Fibroblast of the aortic adventitia (primary cell): Measurements from ENCODE around the gene KATNA1. TPM values are rescaled to one million over a fixed set of nuclear protein-coding genes. Genes with fewer than 3 reads are reported as not detected.

Experiments used
- DNase-seq: peaks from one replicate; pipeline ENCODE4 v3.0.0-alpha.2; 2010; ENCODE audit warnings: low read depth
- H3K4me3 ChIP-seq: 2 replicates; pipeline ENCODE4 v1.5.1; 2011; ENCODE audit warnings: low read depth, mild to moderate bottlenecking, control low read depth, low read length, moderate library complexity
- total RNA-seq: library from RNA; depleted of rRNA; stranded (reverse); fragments of >200 nt; gene quantifications from 2 replicates; pipeline ENCODE4 v1.2.3, GENCODE V29; 2012; ENCODE audit warnings: low replicate concordance
- TF ChIP-seq, protein P1 (sequence below): IDR thresholded peaks from 2 replicates; pipeline ENCODE4 v1.5.1; 2011; ENCODE audit warnings: mild to moderate bottlenecking, low read length, control low read depth, inconsistent platforms; ENCODE audit not compliant: insufficient read depth

Gene KATNA1
- total RNA-seq, 1 donor: 26.7 TPM

DNA sequence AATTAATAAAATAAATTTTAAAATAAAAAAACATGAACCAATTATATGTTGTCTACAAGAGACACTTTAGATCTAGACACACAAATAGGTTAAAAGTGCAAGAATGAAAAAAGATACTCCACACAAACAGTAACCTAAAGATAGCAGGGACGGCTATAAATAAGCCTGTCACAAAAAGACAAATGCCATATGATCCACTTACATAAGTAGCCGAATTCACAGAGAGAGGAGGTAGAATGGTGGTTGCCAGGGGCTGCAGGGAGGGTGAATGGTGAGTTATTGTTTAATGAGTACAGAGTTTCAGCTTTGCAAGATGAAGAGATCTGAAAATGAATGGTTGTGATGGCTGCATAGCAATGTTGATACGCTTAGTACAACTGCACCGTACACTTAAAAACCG lies 32.7 kb downstream of the KATNA1 start:
- TF ChIP-seq, protein P1, sequence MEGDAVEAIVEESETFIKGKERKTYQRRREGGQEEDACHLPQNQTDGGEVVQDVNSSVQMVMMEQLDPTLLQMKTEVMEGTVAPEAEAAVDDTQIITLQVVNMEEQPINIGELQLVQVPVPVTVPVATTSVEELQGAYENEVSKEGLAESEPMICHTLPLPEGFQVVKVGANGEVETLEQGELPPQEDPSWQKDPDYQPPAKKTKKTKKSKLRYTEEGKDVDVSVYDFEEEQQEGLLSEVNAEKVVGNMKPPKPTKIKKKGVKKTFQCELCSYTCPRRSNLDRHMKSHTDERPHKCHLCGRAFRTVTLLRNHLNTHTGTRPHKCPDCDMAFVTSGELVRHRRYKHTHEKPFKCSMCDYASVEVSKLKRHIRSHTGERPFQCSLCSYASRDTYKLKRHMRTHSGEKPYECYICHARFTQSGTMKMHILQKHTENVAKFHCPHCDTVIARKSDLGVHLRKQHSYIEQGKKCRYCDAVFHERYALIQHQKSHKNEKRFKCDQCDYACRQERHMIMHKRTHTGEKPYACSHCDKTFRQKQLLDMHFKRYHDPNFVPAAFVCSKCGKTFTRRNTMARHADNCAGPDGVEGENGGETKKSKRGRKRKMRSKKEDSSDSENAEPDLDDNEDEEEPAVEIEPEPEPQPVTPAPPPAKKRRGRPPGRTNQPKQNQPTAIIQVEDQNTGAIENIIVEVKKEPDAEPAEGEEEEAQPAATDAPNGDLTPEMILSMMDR: no peak
- DNase-seq: no peak

DNA sequence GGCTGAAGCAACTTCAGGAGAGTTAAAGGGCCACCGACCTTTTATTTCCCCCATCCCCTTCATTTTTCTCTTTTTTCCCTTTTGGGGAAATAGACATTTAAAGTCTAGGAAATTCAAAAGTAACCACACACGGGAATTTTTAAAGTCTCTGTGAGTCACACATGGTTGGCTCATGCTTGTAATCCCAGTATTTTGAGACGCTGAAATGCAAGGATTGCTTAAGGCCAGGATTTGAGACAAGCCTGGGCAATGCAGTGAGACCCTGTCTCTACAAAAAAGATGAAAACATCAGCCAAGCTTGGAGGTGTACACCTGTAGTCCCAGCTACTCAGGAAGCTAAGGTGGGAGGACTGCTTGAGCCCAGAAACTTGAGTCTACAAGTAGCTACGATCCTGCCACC lies 34.2 kb downstream of the KATNA1 start:
- TF ChIP-seq, protein P1: no peak
- peak; percentile 7 for DNase-seq
- H3K4me3 ChIP-seq: no peak overlapping the region

More for the DNA sequence above, 32.7 kb downstream of the KATNA1 start:
- no peak overlapping the region for H3K4me3 ChIP-seq

DNA sequence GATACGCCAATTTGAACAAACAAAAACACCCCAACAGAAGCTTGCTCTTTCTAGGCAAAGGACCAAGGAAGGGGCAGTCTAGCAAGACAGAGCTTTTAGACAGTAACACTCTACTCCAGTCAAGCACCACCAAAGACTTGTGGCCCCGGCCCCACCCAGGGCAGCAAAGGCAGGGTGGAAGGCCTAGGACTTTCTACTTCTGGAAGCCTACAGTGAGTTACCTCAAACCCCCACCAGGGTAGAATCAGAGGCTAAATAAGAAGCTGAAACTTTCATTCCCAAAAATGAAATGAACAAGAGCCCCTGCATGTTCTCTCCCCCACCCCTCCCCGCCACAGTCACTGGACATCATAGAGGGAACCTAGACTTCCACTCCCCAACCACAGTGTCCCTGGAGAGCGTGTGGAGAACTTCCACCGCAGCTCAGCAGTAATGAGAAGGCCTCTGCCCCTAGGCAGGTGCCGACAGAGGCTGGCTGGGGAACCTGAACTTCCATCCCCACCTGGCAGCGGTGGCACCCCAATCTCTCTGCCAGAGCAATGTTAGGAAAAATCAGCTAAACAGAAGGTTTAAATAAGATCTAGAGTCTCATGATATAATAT lies 40.0 kb downstream of the KATNA1 start:
- H3K4me3 ChIP-seq: no peak overlapping the region
- TF ChIP-seq, protein P1: no peak
- DNase-seq: no peak

DNA sequence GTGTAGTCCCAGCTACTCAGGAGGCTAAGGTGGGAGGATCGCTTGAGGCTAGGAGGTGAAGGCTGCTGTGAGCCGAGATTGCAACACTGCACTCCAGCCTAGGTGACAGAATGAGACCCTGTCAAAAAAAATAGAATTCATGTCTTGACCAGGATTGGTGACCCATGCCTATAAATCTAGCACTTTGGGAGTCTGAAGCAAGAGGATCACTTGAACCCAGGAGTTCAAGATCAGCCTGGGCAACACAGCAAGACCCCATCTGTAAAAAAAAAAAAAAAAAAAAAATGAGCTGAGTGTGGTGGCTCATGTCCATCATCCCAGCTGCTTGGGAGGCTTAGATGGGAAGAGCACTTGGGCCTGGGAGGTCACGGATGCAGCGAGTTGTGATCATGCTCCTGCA lies 48.0 kb downstream of the KATNA1 start:
- no peak overlapping the region for H3K4me3 ChIP-seq
- TF ChIP-seq, protein P1: no peak
- DNase-seq: no peak

DNA sequence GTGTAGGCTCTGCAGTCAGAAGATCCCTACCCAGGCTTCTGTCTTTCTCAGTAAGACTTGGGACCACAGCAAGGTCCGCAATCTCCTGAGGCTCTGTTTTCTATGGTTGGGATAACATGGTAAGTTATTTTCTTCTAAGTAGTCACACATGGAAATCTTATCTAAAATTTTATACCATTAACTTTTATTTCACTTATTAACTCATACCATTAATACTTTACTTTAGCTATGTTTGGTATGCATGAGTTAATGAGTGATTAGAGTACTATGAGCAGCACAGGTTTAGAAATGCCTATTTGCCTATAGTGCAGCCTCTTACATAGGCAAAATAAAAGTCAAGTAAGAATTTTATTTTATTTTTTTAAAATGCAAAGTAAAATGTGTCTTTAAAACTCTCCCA lies 55.1 kb downstream of the KATNA1 start:
- no peak for DNase-seq
- H3K4me3 ChIP-seq: no peak overlapping the region
- TF ChIP-seq, protein P1: no peak

DNA sequence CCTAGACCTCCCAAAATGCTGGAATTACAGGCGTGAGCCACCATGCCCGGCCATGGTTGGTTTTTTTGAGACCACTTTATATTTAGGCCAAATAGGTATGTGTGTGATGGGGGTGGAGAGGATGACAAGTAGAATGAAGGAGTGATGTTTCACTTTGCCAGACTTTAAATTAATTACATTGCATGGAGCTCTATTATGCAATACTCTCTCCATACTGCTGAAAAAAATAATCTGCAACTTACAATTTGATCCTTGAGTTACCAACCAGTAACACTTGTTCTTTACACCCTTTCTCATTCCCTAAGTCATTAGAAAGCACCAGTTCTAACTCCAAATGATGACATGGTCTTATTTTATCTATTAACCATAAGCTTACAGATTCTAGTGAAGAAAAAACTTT lies 55.5 kb downstream of the KATNA1 start:
- no peak overlapping the region for H3K4me3 ChIP-seq
- DNase-seq: no peak
- TF ChIP-seq, protein P1: no peak

DNA sequence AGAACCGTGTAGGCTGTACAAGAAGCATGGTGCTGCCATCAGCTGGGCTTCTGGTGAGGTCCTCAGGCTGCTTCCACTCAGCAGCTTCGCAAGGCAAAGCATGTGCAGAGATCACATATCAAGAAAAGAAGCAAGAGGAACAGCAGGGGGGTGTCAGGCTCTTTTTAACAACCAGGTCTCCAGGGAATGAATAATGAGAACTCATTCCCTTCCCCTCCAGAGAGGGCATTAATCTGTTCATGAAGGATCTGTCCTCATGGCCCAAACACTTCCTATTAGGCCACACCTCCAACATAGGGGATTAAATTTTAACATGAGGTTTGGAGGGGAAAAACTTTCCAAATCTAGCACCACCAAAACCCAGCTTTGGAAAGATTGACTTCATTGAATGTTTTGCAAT lies 62.4 kb downstream of the KATNA1 start:
- TF ChIP-seq, protein P1: no peak
- H3K4me3 ChIP-seq: no peak overlapping the region
- no peak for DNase-seq
